Right lobe of liver (tissue), 6 donors: ENCODE data around the gene HLA-DPB1. TPM values are rescaled to one million over a fixed set of nuclear protein-coding genes. Genes with fewer than 3 reads are reported as not detected.

ENCODE experiments used
- ATAC-seq, 4 donors: fragments of 200-7000 bp; cut with Tn5 transposase; one replicate each; pipeline ENCODE4 v1.9.1; 2020; ENCODE audit warnings: mild to moderate bottlenecking in 4 of 4, moderate library complexity in 4 of 4
- DNase-seq, 3 donors: peaks; one replicate each; pipeline ENCODE4 v3.0.0-alpha.2; 2020
- H3K27ac ChIP-seq, 3 donors: fragments of 200-600 bp; one replicate each; pipeline ENCODE4 v1.8.0; 2022
- H3K27me3 ChIP-seq, 2 donors: fragments of 200-600 bp; one replicate each; pipeline ENCODE4 v1.8.0; 2022
- H3K36me3 ChIP-seq, 4 donors: fragments of 200-600 bp; sonication (generic) in 1 of 4; one replicate each; pipeline versions ENCODE4 v1.5.1 to v1.8.0; 2017 to 2022; ENCODE audit warnings: control low read depth in 1 of 4
- H3K4me1 ChIP-seq, 4 donors: fragments of 200-600 bp; sonication (generic) in 1 of 4; one replicate each; pipeline versions ENCODE4 v1.5.1 to v1.8.0; 2017 to 2022; ENCODE audit warnings: control low read depth in 1 of 4
- H3K4me3 ChIP-seq, 3 donors: fragments of 200-600 bp; one replicate each; pipeline ENCODE4 v1.8.0; 2022
- H3K9me3 ChIP-seq, 4 donors: fragments of 200-600 bp; sonication (generic) in 1 of 4; one replicate each; pipeline versions ENCODE4 v1.5.1 to v1.8.0; 2017 to 2022; ENCODE audit warnings: control low read depth in 1 of 4
- POLR2A ChIP-seq: fragments of 450-650 bp; IDR thresholded peaks from one replicate; pipeline ENCODE4 v1.6.1; 2017; ENCODE audit warnings: antibody characterized with exemption, mild to moderate bottlenecking
- WGBS: methylation state at CpG from one replicate; pipeline ENCODE4 v1.1.6; 2018; ENCODE audit warnings: low coverage, low lambda C conversion rate; ENCODE audit not compliant: insufficient coverage; ENCODE audit errors: missing lambda C conversion rate; 5-methylcytosine and 5-hydroxymethylcytosine counted together
- intact Hi-C, 2 donors: fragments of 100-400 bp; cut with DNase I; formaldehyde crosslinking; loops; one replicate each; pipeline versions ENCODE4 v1.11.2 to v1.14.1; 2022
- total RNA-seq, 6 experiments: library from RNA; depleted of rRNA in 2 of 6; stranded (reverse); fragments of >200 nt in 2 of 6; fragmentation: NEBNext Ultra II Directional in 3 of 6; extraction: Animal tissue kit (Norgen Biotek cat#: 25700) in 3 of 6; gene quantifications; one replicate each; pipeline versions ENCODE4 v1.1.0 to v1.2.4, GENCODE V29; 2016 to 2023
- TF ChIP-seq, protein P1 (sequence below), 4 donors: fragments of 200-600 bp in 3 of 4; fragments of 450-650 bp in 1 of 4; IDR thresholded peaks; one replicate each; pipeline versions ENCODE4 v1.5.1 to v1.8.0; 2016 to 2022; ENCODE audit warnings: antibody characterized with exemption in 4 of 4, mild to moderate bottlenecking in 2 of 4
- donor health status: DM: no; HTN: yes; CAD: no.
- donor health status: DM: no; HTN: no; CAD: no.
- donor health status: DM: no; HTN: no; CAD: no.
- donor health status: DM: no; HTN: yes; CAD: no.
- donor health status: DM: no; HTN: yes; CAD: no.

The HLA-DPB1 gene
- total RNA-seq, 6 experiments from 2014 or later, result 8.6 to 66.7 (median 23.0) TPM

GRCh38 chr6:33123732-33124524 is 48.1 kb downstream of the HLA-DPB1 start:
- intact Hi-C loops, result no loop called here
- Histone ChIP-seq H3K36me3 (no peaks in the 10 kb centered on the region), H3K27me3 (no peaks in the 10 kb centered on the region), H3K4me3 (no peak overlapping the region), H3K9me3 (peaks cover 0 to 4% (median 0%) of the 10 kb centered on the region in 4 donors), H3K4me1 (no peaks in the 10 kb centered on the region), H3K27ac (no peak overlapping the region)
- TF ChIP-seq, protein P1, sequence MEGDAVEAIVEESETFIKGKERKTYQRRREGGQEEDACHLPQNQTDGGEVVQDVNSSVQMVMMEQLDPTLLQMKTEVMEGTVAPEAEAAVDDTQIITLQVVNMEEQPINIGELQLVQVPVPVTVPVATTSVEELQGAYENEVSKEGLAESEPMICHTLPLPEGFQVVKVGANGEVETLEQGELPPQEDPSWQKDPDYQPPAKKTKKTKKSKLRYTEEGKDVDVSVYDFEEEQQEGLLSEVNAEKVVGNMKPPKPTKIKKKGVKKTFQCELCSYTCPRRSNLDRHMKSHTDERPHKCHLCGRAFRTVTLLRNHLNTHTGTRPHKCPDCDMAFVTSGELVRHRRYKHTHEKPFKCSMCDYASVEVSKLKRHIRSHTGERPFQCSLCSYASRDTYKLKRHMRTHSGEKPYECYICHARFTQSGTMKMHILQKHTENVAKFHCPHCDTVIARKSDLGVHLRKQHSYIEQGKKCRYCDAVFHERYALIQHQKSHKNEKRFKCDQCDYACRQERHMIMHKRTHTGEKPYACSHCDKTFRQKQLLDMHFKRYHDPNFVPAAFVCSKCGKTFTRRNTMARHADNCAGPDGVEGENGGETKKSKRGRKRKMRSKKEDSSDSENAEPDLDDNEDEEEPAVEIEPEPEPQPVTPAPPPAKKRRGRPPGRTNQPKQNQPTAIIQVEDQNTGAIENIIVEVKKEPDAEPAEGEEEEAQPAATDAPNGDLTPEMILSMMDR (IDR thresholded peaks at IDR 0.05), result peak; percentile 41 to 51 (median 48)
- TF ChIP-seq POLR2A, result no peak
- no peak for DNase-seq
- ATAC-seq, result peak in 3 of 4 donors; percentile 45 to 65 (median 58)
- 65% methylated on average over 14 of the region's 20 CpGs for WGBS

GRCh38 chr6:33124525-33124901 is 48.7 kb downstream of the HLA-DPB1 start:
- Histone ChIP-seq H3K27ac (no peak overlapping the region), H3K4me1 (no peaks in the 10 kb centered on the region), H3K36me3 (no peaks in the 10 kb centered on the region), H3K4me3 (no peak overlapping the region), H3K27me3 (no peaks in the 10 kb centered on the region), H3K9me3 (peaks cover 0 to 4% (median 0%) of the 10 kb centered on the region in 4 donors)
- no peak for ATAC-seq
- TF ChIP-seq, protein P1 (IDR thresholded peaks at IDR 0.05), result no peak
- TF ChIP-seq POLR2A, result no peak
- intact Hi-C loops, result no loop called here
- DNase-seq, result no peak
- WGBS, result 62% methylated on average over 3 of the region's 4 CpGs

DNA sequence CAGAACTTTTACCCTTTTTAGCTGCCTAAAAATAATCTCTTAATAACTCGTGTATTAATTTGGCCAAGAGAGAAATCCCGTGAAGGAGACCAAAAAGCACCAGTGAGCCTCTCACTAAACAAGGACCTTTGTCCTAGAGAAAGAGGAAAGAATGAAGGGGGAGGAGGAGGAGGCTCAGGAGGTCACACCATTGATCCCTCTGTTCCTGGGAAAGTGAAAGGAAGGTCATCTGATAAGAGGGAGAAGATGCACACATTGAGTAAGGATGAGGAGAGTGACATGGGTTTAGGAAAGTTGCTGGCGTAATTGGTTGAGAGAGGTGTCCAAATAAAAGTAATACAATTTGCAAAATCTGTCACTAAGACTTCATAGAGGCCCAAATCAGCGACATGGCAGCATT is 49.2 kb downstream of the HLA-DPB1 start:
- H3K9me3 ChIP-seq, result peaks cover 0 to 4% (median 0%) of the 10 kb centered on the region in 4 donors
- no peak overlapping the region for H3K27ac ChIP-seq
- no peak for TF ChIP-seq POLR2A
- TF ChIP-seq, protein P1 (IDR thresholded peaks at IDR 0.05), result no peak
- intact Hi-C loops, result no loop called here
- ATAC-seq, result no peak
- H3K27me3 ChIP-seq, result no peaks in the 10 kb centered on the region
- 52% methylated on average over 4 of the region's 4 CpGs for WGBS
- H3K4me1 ChIP-seq, result no peaks in the 10 kb centered on the region
- no peak for DNase-seq
- no peaks in the 10 kb centered on the region for H3K36me3 ChIP-seq
- no peak overlapping the region for H3K4me3 ChIP-seq

DNA sequence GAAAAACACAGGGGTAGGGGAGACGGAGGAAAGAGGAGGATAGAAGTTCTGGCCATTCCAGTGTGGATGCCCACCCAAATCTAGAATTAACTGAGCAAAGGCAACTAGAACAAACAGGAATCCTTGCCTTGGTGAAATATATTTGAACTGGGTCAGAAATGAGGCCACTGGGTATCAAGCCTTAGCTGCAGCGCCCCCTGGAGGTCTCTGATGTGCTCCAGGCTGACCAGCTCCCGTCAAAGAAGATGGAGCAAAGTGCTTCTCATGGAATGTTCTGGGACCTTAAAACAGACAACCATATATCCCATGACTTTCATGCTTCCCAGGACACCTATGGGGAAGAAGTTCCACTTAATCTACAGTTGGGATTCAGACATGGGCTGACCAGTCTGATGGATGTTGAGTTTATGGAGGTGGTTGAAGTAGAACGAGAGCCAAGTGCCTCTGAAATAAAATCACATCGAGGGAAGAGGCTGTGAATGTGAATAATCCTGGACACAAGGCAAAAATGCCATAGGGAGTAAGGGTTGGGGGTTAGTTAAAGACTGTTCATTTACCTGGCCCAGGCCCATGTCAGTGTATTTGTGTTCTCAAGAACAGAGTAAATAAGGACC is 50.4 kb downstream of the HLA-DPB1 start:
- intact Hi-C loops, result no loop called here
- WGBS, result 45% methylated on average over 5 of the region's 5 CpGs
- no peaks in the 10 kb centered on the region for H3K27me3 ChIP-seq
- peak; percentile 70 to 76 (median 72) for ATAC-seq
- no peaks in the 10 kb centered on the region for H3K4me1 ChIP-seq
- H3K36me3 ChIP-seq, result no peaks in the 10 kb centered on the region
- peak; percentile 63 to 74 (median 74) for DNase-seq
- no peak overlapping the region for H3K4me3 ChIP-seq
- peaks cover 0 to 4% (median 0%) of the 10 kb centered on the region in 4 donors for H3K9me3 ChIP-seq
- TF ChIP-seq, protein P1 (IDR thresholded peaks at IDR 0.05), result peak; percentile 51 to 70 (median 68)
- TF ChIP-seq POLR2A, result no peak
- no peak overlapping the region for H3K27ac ChIP-seq
